Progenitor cell of endocrine pancreas (in vitro differentiated cells): ENCODE data around the gene ADSS1. TPM values are rescaled to one million over a fixed set of nuclear protein-coding genes. Genes with fewer than 3 reads are reported as not detected.

Source experiments
- DNase-seq: peaks from one replicate; pipeline ENCODE4 v3.0.0; 2021; ENCODE audit warnings: low spot score; ENCODE audit not compliant: unreplicated experiment
- H3K27ac Mint-ChIP-seq: 2 replicates; pipeline ENCODE4 v1.8.0; 2021; ENCODE audit warnings: mild to moderate bottlenecking, moderate library complexity, mixed read lengths
- H3K27me3 Mint-ChIP-seq: 2 replicates; pipeline ENCODE4 v1.8.0; 2021; ENCODE audit warnings: mixed read lengths
- H3K36me3 Mint-ChIP-seq: 2 replicates; pipeline ENCODE4 v1.8.0; 2022; ENCODE audit warnings: mixed read lengths; ENCODE audit not compliant: insufficient read depth
- H3K4me1 Mint-ChIP-seq: 2 replicates; pipeline ENCODE4 v1.8.0; 2021; ENCODE audit warnings: low read depth, mixed read lengths
- H3K4me3 Mint-ChIP-seq: 2 replicates; pipeline ENCODE4 v1.8.0; 2021; ENCODE audit warnings: low read depth, mild to moderate bottlenecking, moderate library complexity, mixed read lengths
- H3K9me3 Mint-ChIP-seq: 2 replicates; pipeline ENCODE4 v1.8.0; 2021; ENCODE audit warnings: low read depth, mixed read lengths
- total RNA-seq: library from RNA; stranded (reverse); gene quantifications from 2 replicates; pipeline ENCODE4 v1.2.1, GENCODE V29; 2021
- TF ChIP-seq, protein P1 (sequence below): fragments of 200-600 bp; sonication (generic); IDR thresholded peaks from one replicate; pipeline ENCODE4 v1.5.0; 2021; ENCODE audit warnings: antibody characterized with exemption, mild to moderate bottlenecking; ENCODE audit not compliant: unreplicated experiment

Gene ADSS1
- total RNA-seq, 1 donor from 2014 or later, result 8.9 TPM

DNA sequence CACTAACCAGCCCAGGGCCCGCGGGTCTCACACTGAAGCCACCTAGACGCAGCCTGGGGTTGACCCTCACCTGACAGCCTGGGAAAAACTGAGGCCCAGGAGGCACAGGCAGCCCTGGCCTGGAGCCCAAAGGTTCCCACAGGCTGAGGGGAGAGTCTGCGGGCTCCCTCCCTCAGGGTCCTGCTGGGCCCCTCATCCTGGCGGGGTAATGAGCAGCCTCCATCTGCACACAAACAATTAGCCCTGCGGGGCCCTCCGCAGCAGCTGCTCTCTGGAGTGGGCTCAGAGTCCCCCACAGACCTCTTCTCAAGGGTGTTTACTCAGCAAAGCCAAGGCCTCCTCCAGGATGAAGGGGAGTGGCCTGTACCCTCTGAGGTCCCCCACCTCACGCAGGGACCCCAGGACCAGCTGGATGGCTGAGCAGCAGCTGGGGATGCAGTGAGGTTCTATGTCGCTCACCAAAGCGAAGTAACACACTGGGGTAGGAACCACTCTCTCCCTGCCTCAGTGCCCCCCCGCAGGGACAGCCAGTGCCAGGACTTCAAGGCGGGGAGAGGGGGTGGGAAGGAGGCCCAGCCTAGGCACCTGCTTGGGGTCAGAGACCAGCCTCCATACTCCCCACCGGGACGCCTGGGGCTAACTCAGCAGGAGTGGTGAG is 64.3 kb downstream of the ADSS1 start:
- H3K4me1 Mint-ChIP-seq, result peaks cover 3% of the 10 kb centered on the region

GRCh38 chr14:104788873-104789663 is 65.0 kb downstream of the ADSS1 start:
- no peak overlapping the region for H3K4me3 Mint-ChIP-seq
- TF ChIP-seq, protein P1, sequence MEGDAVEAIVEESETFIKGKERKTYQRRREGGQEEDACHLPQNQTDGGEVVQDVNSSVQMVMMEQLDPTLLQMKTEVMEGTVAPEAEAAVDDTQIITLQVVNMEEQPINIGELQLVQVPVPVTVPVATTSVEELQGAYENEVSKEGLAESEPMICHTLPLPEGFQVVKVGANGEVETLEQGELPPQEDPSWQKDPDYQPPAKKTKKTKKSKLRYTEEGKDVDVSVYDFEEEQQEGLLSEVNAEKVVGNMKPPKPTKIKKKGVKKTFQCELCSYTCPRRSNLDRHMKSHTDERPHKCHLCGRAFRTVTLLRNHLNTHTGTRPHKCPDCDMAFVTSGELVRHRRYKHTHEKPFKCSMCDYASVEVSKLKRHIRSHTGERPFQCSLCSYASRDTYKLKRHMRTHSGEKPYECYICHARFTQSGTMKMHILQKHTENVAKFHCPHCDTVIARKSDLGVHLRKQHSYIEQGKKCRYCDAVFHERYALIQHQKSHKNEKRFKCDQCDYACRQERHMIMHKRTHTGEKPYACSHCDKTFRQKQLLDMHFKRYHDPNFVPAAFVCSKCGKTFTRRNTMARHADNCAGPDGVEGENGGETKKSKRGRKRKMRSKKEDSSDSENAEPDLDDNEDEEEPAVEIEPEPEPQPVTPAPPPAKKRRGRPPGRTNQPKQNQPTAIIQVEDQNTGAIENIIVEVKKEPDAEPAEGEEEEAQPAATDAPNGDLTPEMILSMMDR, result no peak

More for the DNA sequence above, 64.3 kb downstream of the ADSS1 start:
- no peaks in the 10 kb centered on the region for H3K9me3 Mint-ChIP-seq
- H3K36me3 Mint-ChIP-seq, result no peaks in the 10 kb centered on the region
- TF ChIP-seq, protein P1, result no peak
- no peak overlapping the region for H3K27ac Mint-ChIP-seq
- no peaks in the 10 kb centered on the region for H3K27me3 Mint-ChIP-seq
- no peak for DNase-seq
- H3K4me3 Mint-ChIP-seq, result no peak overlapping the region

DNA sequence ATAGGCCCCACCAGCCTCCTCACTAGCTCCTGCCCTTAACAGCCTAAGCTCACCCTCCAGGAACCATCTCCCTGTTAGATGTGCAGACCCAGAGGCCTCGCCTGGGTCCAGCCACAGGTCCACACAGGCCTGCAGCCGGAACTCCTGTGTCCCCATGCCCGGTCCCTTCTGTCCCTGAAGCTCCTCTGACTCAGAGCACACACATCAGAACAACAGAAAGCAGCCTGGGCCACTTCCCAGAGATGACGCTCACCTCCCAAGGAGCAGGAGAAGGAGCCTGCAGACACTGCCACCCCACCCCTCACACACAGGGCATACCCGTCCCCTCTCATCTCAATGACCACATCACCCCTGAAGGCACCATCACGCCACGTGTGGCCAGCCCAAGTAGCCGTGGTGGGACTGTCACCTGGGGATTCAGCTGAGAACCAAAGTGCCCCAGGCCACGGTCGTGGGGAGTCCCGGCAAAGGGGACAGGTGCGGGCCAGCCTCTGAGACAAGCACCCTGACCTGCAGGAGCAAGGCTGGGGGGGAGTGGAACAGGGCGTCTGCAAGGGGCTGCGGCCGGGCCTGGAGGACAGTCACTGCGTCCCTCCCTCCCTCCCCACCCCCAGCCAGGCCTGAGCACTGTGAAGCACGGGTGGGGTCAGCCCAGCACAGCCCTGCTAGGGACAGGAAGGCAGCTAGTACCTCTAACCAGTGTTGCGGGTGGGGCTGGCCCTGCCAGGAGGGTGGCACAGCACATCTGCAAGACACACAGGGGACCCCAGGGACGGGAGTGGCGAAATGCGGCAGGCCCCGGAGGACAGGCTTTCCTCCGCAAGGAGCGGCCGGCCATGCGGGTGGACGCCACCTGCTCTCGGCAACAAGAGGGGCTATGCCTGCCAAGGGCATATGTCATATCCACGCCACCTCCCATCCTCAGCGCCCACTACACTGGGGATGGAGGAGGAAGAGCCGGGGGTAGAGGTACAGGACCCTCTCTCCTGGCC is 66.0 kb downstream of the ADSS1 start:
- DNase-seq, result no peak
- TF ChIP-seq, protein P1, result no peak
- Mint-ChIP-seq H3K36me3 (no peaks in the 10 kb centered on the region), H3K4me3 (no peak overlapping the region), H3K27ac (no peak overlapping the region), H3K9me3 (no peaks in the 10 kb centered on the region), H3K27me3 (no peaks in the 10 kb centered on the region), H3K4me1 (peaks cover 16% of the 10 kb centered on the region)

More at GRCh38 chr14:104788873-104789663, 65.0 kb downstream of the ADSS1 start:
- Mint-ChIP-seq H3K9me3 (no peaks in the 10 kb centered on the region), H3K27ac (no peak overlapping the region), H3K4me1 (peaks cover 10% of the 10 kb centered on the region), H3K27me3 (no peaks in the 10 kb centered on the region), H3K36me3 (no peaks in the 10 kb centered on the region)
- DNase-seq, result no peak

- Mint-ChIP-seq H3K4me1 (peaks cover 21% of the 10 kb centered on the region), H3K27me3 (no peaks in the 10 kb centered on the region)
- TF ChIP-seq, protein P1, result no peak
These were observed 67.4 kb downstream of the ADSS1 start for GRCh38 chr14:104791425-104791824.

More at GRCh38 chr14:104791425-104791824, 67.4 kb downstream of the ADSS1 start:
- Mint-ChIP-seq H3K27ac (peak overlapping the region; percentile 38), H3K4me3 (no peak overlapping the region), H3K9me3 (no peaks in the 10 kb centered on the region), H3K36me3 (no peaks in the 10 kb centered on the region)
- no peak for DNase-seq
